H1 (cell line): ENCODE measurements around the gene CD180. TPM values are rescaled to one million over a fixed set of nuclear protein-coding genes. Genes with fewer than 3 reads are reported as not detected.

Experiments
- SP4 ChIP-seq: IDR thresholded peaks from 2 replicates; pipeline ENCODE4 v1.6.1; 2012; ENCODE audit warnings: low read length, inconsistent platforms
- polyA plus RNA-seq, 7 experiments: library from polyadenylated mRNA; depleted of rRNA in 3 of 7; stranded (reverse) in 5 of 7; unstranded in 2 of 7; fragments of >200 nt in 5 of 7; fragments of 200-250 nt in 2 of 7; gene quantifications; 1 replicate in 5 of 7; 2 replicates in 1 of 7; 4 replicates in 1 of 7; pipeline versions ENCODE4 v1.2.1 to v1.2.3, GENCODE V29; 2011 to 2013; ENCODE audit warnings: missing spikeins in 2 of 7, mixed read lengths in 2 of 7
- total RNA-seq: library from RNA; stranded (reverse); fragmentation: NEBNext Ultra II Directional; extraction: Animal tissue kit (Norgen Biotek cat#: 25700); gene quantifications from 2 replicates; pipeline ENCODE4 v1.2.1, GENCODE V29; 2021

The CD180 gene
- total and polyA plus RNA-seq, 2 of the 8 experiments (the other 6 are each of a cell fraction or from before 2014, with no cell fraction given) = not detected

- no peak for TF ChIP-seq SP4
Measured at GRCh38 chr5:67161767-67162166, 34.8 kb downstream of the CD180 start (continued).
